Suprapubic skin (tissue), 3 donors: ENCODE data around the gene PGRMC2.

Experiments used
- CTCF ChIP-seq, 2 donors: fragments of 200-600 bp in 1 of 2; fragments of 450-650 bp in 1 of 2; sonication (generic) in 1 of 2; IDR thresholded peaks; one replicate each; pipeline ENCODE4 v1.5.1; 2016 to 2019; ENCODE audit warnings: antibody characterized with exemption in 2 of 2, mild to moderate bottlenecking in 1 of 2, moderate library complexity in 1 of 2
- EP300 ChIP-seq: sonication (generic); formaldehyde crosslinking; IDR thresholded peaks from one replicate; pipeline ENCODE4 v1.6.1; 2017; ENCODE audit warnings: antibody characterized with exemption
- POLR2A ChIP-seq, 2 donors: fragments of 450-650 bp; IDR thresholded peaks; one replicate each; pipeline ENCODE4 v1.6.1; 2017; ENCODE audit warnings: antibody characterized with exemption in 2 of 2, mild to moderate bottlenecking in 2 of 2, moderate library complexity in 2 of 2

GRCh38 chr4:128221586-128221985 is 66.0 kb downstream of the PGRMC2 start:
- TF ChIP-seq CTCF (IDR thresholded peaks at IDR 0.05) (no peak), EP300 (no peak), POLR2A (IDR thresholded peaks at IDR 0.05) (no peak)
